PC-9 (cell line): Measurements from ENCODE around the gene DAP3.

Experiments used
- CTCF ChIP-seq: fragments of 200-600 bp; sonication (generic); conservative IDR thresholded peaks from 2 replicates; pipeline ENCODE4 v1.6.1; 2017; ENCODE audit warnings: mixed run types, antibody characterized with exemption, mild to moderate bottlenecking, moderate library complexity
- EZH2 ChIP-seq: fragments of 200-600 bp; sonication (generic); IDR thresholded peaks from 2 replicates; pipeline ENCODE4 v1.8.0; 2017; ENCODE audit warnings: antibody characterized with exemption, low read depth

- TF ChIP-seq CTCF (no peak), EZH2 (no peak)
Observed at GRCh38 chr1:155703216-155703615, 14.3 kb downstream of the DAP3 start.
